ENCODE results near the gene CASKIN2.

DNA sequence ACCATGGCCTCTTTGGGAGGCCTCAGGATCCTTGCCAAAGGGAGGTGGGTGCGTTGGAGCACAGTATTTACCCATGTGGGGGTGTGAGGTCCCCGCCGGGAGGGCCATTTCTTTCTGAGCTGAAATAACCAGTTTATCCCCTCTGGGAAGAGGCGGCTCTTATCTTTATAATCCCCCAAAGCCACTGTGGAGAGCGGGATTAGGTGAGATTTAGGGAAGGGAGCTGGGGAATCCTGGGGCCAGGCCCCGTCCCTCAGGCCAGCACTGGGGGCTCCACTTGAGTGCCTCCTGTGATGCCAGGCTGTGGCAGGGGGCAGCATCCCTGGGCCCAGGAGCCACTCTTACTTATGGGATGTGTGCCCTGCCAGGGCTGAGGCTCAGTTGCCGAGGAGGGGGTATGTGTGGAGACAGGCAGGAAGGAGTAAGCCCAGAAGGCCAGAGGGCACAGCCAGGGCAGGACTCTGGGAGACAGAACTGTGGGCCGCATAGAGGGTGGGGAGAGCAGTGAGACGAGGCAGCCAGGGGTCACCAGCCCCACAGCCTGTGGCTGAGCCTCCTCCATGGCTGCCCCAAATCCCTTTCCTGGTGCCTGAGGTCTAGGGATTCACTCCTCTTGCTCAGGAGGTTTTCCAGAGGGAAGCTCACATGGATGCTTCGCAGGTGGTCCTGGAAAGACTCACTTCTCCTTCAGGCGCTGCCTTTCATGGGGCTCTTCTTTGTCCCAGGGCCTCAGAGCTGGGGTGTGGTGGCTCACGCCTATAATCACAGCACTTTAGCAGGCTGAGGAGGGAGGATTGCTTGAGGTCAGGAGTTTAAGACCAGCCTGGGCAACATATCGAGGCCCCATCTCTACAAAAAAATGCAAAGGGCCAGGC lies 33.9 kb downstream of the CASKIN2 start:
- TF ChIP-seq, protein P1, sequence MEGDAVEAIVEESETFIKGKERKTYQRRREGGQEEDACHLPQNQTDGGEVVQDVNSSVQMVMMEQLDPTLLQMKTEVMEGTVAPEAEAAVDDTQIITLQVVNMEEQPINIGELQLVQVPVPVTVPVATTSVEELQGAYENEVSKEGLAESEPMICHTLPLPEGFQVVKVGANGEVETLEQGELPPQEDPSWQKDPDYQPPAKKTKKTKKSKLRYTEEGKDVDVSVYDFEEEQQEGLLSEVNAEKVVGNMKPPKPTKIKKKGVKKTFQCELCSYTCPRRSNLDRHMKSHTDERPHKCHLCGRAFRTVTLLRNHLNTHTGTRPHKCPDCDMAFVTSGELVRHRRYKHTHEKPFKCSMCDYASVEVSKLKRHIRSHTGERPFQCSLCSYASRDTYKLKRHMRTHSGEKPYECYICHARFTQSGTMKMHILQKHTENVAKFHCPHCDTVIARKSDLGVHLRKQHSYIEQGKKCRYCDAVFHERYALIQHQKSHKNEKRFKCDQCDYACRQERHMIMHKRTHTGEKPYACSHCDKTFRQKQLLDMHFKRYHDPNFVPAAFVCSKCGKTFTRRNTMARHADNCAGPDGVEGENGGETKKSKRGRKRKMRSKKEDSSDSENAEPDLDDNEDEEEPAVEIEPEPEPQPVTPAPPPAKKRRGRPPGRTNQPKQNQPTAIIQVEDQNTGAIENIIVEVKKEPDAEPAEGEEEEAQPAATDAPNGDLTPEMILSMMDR (IDR thresholded peaks at IDR 0.05): no peak
- no peak for TF ChIP-seq POLR2A (IDR thresholded peaks at IDR 0.05)

Data from esophagus squamous epithelium (tissue), 4 donors.